Right lobe of liver (tissue), 6 donors: Measurements from ENCODE around the gene UBE2H. TPM values are rescaled to one million over a fixed set of nuclear protein-coding genes. Genes with fewer than 3 reads are reported as not detected.
"Not testable (repeated sequence)": the region's sequence is repeated elsewhere in the genome, so short reads cannot be mapped to it uniquely, and the experiment has no call there.

Source experiments
- ATAC-seq, 4 donors: fragments of 200-7000 bp; cut with Tn5 transposase; one replicate each; pipeline ENCODE4 v1.9.1; 2020; ENCODE audit warnings: mild to moderate bottlenecking in 4 of 4, moderate library complexity in 4 of 4
- DNase-seq, 3 donors: peaks; one replicate each; pipeline ENCODE4 v3.0.0-alpha.2; 2020
- H3K27ac ChIP-seq, 3 donors: fragments of 200-600 bp; one replicate each; pipeline ENCODE4 v1.8.0; 2022
- H3K27me3 ChIP-seq, 2 donors: fragments of 200-600 bp; one replicate each; pipeline ENCODE4 v1.8.0; 2022
- H3K36me3 ChIP-seq, 4 donors: fragments of 200-600 bp; sonication (generic) in 1 of 4; one replicate each; pipeline versions ENCODE4 v1.5.1 to v1.8.0; 2017 to 2022; ENCODE audit warnings: control low read depth in 1 of 4
- H3K4me1 ChIP-seq, 4 donors: fragments of 200-600 bp; sonication (generic) in 1 of 4; one replicate each; pipeline versions ENCODE4 v1.5.1 to v1.8.0; 2017 to 2022; ENCODE audit warnings: control low read depth in 1 of 4
- H3K4me3 ChIP-seq, 3 donors: fragments of 200-600 bp; one replicate each; pipeline ENCODE4 v1.8.0; 2022
- H3K9me3 ChIP-seq, 4 donors: fragments of 200-600 bp; sonication (generic) in 1 of 4; one replicate each; pipeline versions ENCODE4 v1.5.1 to v1.8.0; 2017 to 2022; ENCODE audit warnings: control low read depth in 1 of 4
- CTCF ChIP-seq, 4 donors: fragments of 200-600 bp in 3 of 4; fragments of 450-650 bp in 1 of 4; IDR thresholded peaks; one replicate each; pipeline versions ENCODE4 v1.5.1 to v1.8.0; 2016 to 2022; ENCODE audit warnings: antibody characterized with exemption in 4 of 4, mild to moderate bottlenecking in 2 of 4
- POLR2A ChIP-seq: fragments of 450-650 bp; IDR thresholded peaks from one replicate; pipeline ENCODE4 v1.6.1; 2017; ENCODE audit warnings: antibody characterized with exemption, mild to moderate bottlenecking
- WGBS: methylation state at CpG from one replicate; pipeline ENCODE4 v1.1.6; 2018; ENCODE audit warnings: low coverage, low lambda C conversion rate; ENCODE audit not compliant: insufficient coverage; ENCODE audit errors: missing lambda C conversion rate; 5-methylcytosine and 5-hydroxymethylcytosine counted together
- intact Hi-C, 2 donors: fragments of 100-400 bp; cut with DNase I; formaldehyde crosslinking; loops; one replicate each; pipeline versions ENCODE4 v1.11.2 to v1.14.1; 2022
- total RNA-seq, 6 experiments: library from RNA; depleted of rRNA in 2 of 6; stranded (reverse); fragments of >200 nt in 2 of 6; fragmentation: NEBNext Ultra II Directional in 3 of 6; extraction: Animal tissue kit (Norgen Biotek cat#: 25700) in 3 of 6; gene quantifications; one replicate each; pipeline versions ENCODE4 v1.1.0 to v1.2.4, GENCODE V29; 2016 to 2023
- donor health status: DM: no; HTN: yes; CAD: no.
- donor health status: DM: no; HTN: no; CAD: no.
- donor health status: DM: no; HTN: no; CAD: no.
- donor health status: DM: no; HTN: yes; CAD: no.
- donor health status: DM: no; HTN: yes; CAD: no.

The UBE2H gene
- total RNA-seq, 6 experiments from 2014 or later: 27.4 to 47.0 (median 35.6) TPM

- 92% methylated on average over 8 of the region's 8 CpGs for WGBS
- intact Hi-C loops: no loop called here
- no peaks in the 10 kb centered on the region for H3K27me3 ChIP-seq
- H3K27ac ChIP-seq: no peak overlapping the region
- ATAC-seq (no peak), DNase-seq (no peak)
- H3K36me3 ChIP-seq: no peaks in the 10 kb centered on the region
- no peak overlapping the region for H3K4me3 ChIP-seq
- no peak for TF ChIP-seq CTCF (IDR thresholded peaks at IDR 0.05)
- TF ChIP-seq POLR2A: no peak
- H3K4me1 ChIP-seq: peaks cover 0 to 20% (median 5%) of the 10 kb centered on the region in 4 donors
- H3K9me3 ChIP-seq: no peaks in the 10 kb centered on the region
Measured at GRCh38 chr7:129902788-129903422, 49.9 kb downstream of the UBE2H start.

GRCh38 chr7:129898502-129899160 is 54.1 kb downstream of the UBE2H start:
- WGBS: 91% methylated on average over 5 of the region's 5 CpGs
- Histone ChIP-seq H3K4me3 (no peak overlapping the region), H3K36me3 (peaks cover 0 to 4% (median 0%) of the 10 kb centered on the region in 4 donors), H3K27ac (no peak overlapping the region), H3K4me1 (no peaks in the 10 kb centered on the region), H3K27me3 (no peaks in the 10 kb centered on the region), H3K9me3 (no peaks in the 10 kb centered on the region)
- ATAC-seq: peak in 2 of 4 donors; percentile 23 to 32
- DNase-seq: no peak
- intact Hi-C loops: no loop called here
- TF ChIP-seq CTCF (IDR thresholded peaks at IDR 0.05) (no peak), POLR2A (no peak)

- Histone ChIP-seq H3K36me3 (peaks cover 0 to 4% (median 0%) of the 10 kb centered on the region in 4 donors), H3K4me3 (no peak overlapping the region), H3K9me3 (no peaks in the 10 kb centered on the region), H3K27ac (no peak overlapping the region), H3K4me1 (no peaks in the 10 kb centered on the region), H3K27me3 (no peaks in the 10 kb centered on the region)
- no peak for TF ChIP-seq POLR2A
- no peak for TF ChIP-seq CTCF (IDR thresholded peaks at IDR 0.05)
- DNase-seq (no peak), ATAC-seq (no peak)
- intact Hi-C loops: no loop called here
Measured at GRCh38 chr7:129898007-129898406, 54.8 kb downstream of the UBE2H start.

- Histone ChIP-seq H3K36me3 (peaks cover 0 to 4% (median 0%) of the 10 kb centered on the region in 4 donors), H3K4me3 (no peak overlapping the region), H3K9me3 (no peaks in the 10 kb centered on the region), H3K4me1 (no peaks in the 10 kb centered on the region), H3K27ac (no peak overlapping the region), H3K27me3 (no peaks in the 10 kb centered on the region)
- no peak for DNase-seq
- intact Hi-C loops: no loop called here
- no peak for ATAC-seq
- TF ChIP-seq POLR2A (no peak), CTCF (IDR thresholded peaks at IDR 0.05) (no peak)
- 87% methylated on average over 6 of the region's 6 CpGs for WGBS
Measured at GRCh38 chr7:129896568-129897382, 56.0 kb downstream of the UBE2H start.

- peak in 1 of 4 donors; percentile 22 for ATAC-seq
- intact Hi-C loops, H3K9me3 ChIP-seq, H3K27me3 ChIP-seq, DNase-seq, H3K4me1 ChIP-seq, H3K4me3 ChIP-seq, H3K27ac ChIP-seq, H3K36me3 ChIP-seq: not testable (repeated sequence)
- 92% methylated on average over 7 of the region's 7 CpGs for WGBS
Measured at GRCh38 chr7:129894184-129894583, 58.6 kb downstream of the UBE2H start.
